NCI-H748 (cell line): ENCODE results near the gene NAV3.
"Not testable (repeated sequence)": the region's sequence is repeated elsewhere in the genome, so short reads cannot be mapped to it uniquely, and the experiment has no call there.

Experiments used
- DNase-seq: peaks from one replicate; lab custom pipeline; 2025; ENCODE audit not compliant: unreplicated experiment; lab: John Stamatoyannopoulos, UW

Gene NAV3

DNA sequence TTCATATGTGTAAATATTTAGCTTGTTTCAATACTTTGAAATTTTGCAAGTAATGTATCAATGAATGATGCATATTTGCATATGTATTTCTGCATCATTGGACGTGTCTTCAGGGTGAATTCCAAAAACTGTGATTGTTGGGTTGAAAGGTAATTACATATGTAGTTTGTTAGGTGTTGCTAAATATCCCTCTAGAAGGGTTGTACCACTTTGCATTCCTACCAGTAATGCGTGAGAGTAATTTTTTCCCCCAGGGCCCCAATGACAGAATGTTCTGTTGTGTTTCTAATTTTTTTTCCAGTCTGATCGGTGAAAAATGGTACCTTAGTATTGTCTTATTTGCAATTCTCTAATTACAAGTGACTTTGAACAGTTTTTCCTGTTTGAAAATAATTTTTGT is 408.9 kb downstream of the NAV3 start:
- DNase-seq: no peak

- no peak for DNase-seq
These were observed 410.1 kb downstream of the NAV3 start for GRCh38 chr12:78240827-78241226.

DNA sequence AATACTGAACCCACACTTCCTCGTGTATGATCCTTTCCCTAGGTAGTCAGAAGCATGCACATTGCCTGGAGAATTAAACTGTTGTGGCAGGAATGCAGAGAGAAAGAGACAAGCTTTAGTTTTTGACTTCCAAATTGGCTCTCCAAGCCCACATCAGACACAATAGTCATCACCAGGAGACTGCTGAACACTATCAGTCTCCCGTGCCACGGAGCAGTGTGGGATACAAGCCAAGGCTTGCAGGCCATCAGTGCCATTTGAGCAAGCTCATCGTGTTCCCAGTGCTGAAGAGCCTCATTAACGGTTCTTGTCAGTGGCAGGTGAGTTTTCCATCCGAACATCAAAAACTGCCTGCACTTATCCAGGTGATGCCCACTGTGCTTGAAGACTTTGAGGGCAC is 410.8 kb downstream of the NAV3 start:
- peak; percentile 43 for DNase-seq

- DNase-seq: no peak
These were observed 414.3 kb downstream of the NAV3 start for GRCh38 chr12:78244916-78245507.

GRCh38 chr12:78248321-78248720 is 417.6 kb downstream of the NAV3 start:
- DNase-seq: no peak

GRCh38 chr12:78249578-78249977 is 418.9 kb downstream of the NAV3 start:
- DNase-seq: no peak

DNA sequence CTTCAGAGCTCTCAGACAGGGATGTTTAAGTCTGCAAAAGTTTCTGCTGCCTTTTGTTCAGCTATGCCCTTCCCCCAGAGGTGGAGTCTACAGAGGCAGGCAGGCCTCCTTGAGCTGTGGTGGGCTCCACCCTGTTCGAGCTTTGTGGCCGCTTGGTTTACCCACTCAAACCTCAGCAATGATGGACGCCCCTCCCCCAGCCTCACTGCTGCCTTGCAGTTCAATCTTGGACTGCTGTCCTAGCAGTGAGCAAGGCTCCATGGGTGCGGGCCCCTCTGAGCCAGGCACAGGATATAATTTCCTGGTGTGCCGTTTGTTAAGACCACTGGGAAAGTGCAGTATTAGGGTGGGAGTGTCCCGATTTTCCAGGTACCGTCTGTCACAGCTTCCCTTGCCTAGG is 427.0 kb downstream of the NAV3 start:
- not testable (repeated sequence) for DNase-seq

GRCh38 chr12:78260976-78261375 is 430.3 kb downstream of the NAV3 start:
- DNase-seq: no peak

DNA sequence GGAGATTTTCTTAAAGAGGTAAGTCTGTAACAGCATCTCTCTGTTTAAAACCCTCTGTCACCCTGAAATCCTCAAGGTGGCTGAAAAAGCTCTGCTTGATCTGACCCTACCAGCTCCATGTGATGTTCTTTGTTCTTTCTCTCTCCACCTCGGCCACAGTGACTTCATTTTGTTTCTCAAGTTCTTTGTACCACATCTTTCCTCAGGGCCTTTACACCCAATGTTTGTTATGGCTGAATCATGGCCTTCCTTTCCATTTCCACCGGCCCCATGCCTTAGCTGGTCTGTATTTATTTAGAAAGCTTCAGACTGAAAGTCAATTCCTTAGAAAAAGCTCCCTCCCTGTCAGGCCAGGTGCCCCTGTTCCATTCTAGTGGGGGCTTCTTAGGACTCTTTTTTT is 431.2 kb downstream of the NAV3 start:
- DNase-seq: no peak
